Measurements from ENCODE around the gene GUCY2F.

GRCh38 chrX:109372291-109372690 lies 109.6 kb downstream of the GUCY2F start:
- TF ChIP-seq L3MBTL2 (conservative IDR thresholded peaks at IDR 0.05) (no peak), SP1 (IDR thresholded peaks at IDR 0.05) (no peak), ELF4 (IDR thresholded peaks at IDR 0.05) (no peak), BHLHE40 (IDR thresholded peaks at IDR 0.05; ENCODE audit: borderline replicate concordance) (no peak), LEF1 (IDR thresholded peaks at IDR 0.05; ENCODE audit: borderline replicate concordance) (no peak), FOXM1 (IDR thresholded peaks at IDR 0.05; ENCODE audit: borderline replicate concordance) (no peak), FOXK2 (IDR thresholded peaks at IDR 0.05) (no peak), SUZ12 (IDR thresholded peaks at IDR 0.05) (no peak), HDGF (IDR thresholded peaks at IDR 0.05; ENCODE audit: borderline replicate concordance) (no peak), TARDBP (IDR thresholded peaks at IDR 0.05) (no peak), PKNOX1 (IDR thresholded peaks at IDR 0.05) (no peak), ARNT (IDR thresholded peaks at IDR 0.05) (no peak), FOXA1 (IDR thresholded peaks at IDR 0.05) (no peak)

Measured in HEK293T (cell line).